PC-3 (cell line): Measurements from ENCODE around the gene PDLIM4. TPM values are rescaled to one million over a fixed set of nuclear protein-coding genes. Genes with fewer than 3 reads are reported as not detected.

Source experiments
- ATAC-seq: fragments of 200-7000 bp; cut with Tn5 transposase; 2 replicates; pipeline ENCODE4 v1.9.1; 2020; ENCODE audit warnings: mild to moderate bottlenecking, moderate library complexity
- BruUV-seq: library from RNA; stranded (reverse); fragments of 400-500 nt; replicated peaks from 2 replicates; lab custom pipeline; 2021; lab: Mats Ljungman, UMichigan
- CTCF ChIA-PET: fragments of 300-600 bp; sonication (Branson Sonifier 250); formaldehyde crosslinking; loops from one replicate; lab custom pipeline; 2022; ENCODE audit warnings: antibody characterized with exemption; lab: Charles Lee
- POLR2A ChIA-PET: fragments of 300-600 bp; sonication (Branson Sonifier 250); formaldehyde crosslinking; loops from one replicate; lab custom pipeline; 2022; ENCODE audit warnings: antibody characterized with exemption; ENCODE audit not compliant: unreplicated experiment; lab: Charles Lee
- DNase-seq: peaks from one replicate; pipeline ENCODE4 v3.0.0-alpha.2; 2015
- H2AFZ ChIP-seq: fragments of 300-600 bp; sonication (generic); 2 replicates; pipeline ENCODE4 v1.6.0; 2016; ENCODE audit warnings: antibody characterized with exemption, low read length
- H3F3A ChIP-seq: fragments of 300-600 bp; sonication (generic); one replicate; pipeline ENCODE4 v1.6.0; 2017; ENCODE audit warnings: antibody characterized with exemption, low read length, control low read depth, mild to moderate bottlenecking; ENCODE audit not compliant: unreplicated experiment
- H3K27ac ChIP-seq: fragments of 300-600 bp; sonication (generic); 2 replicates; pipeline ENCODE4 v1.5.1; 2016; ENCODE audit warnings: mild to moderate bottlenecking, low read length
- H3K27me3 ChIP-seq: fragments of 300-600 bp; sonication (generic); 2 replicates; pipeline ENCODE4 v1.6.1; 2016; ENCODE audit warnings: low read length, mixed read lengths
- H3K36me3 ChIP-seq: fragments of 300-600 bp; sonication (generic); 2 replicates; pipeline ENCODE4 v1.6.1; 2016; ENCODE audit warnings: low read depth, mixed run types, low read length, mixed read lengths
- H3K4me1 ChIP-seq: fragments of 300-600 bp; sonication (generic); 2 replicates; pipeline ENCODE4 v1.5.1; 2016; ENCODE audit warnings: low read length; ENCODE audit not compliant: insufficient read depth
- H3K4me2 ChIP-seq: fragments of 300-600 bp; sonication (generic); 2 replicates; pipeline ENCODE4 v1.6.0; 2016; ENCODE audit warnings: low read length
- H3K4me3 ChIP-seq: fragments of 300-600 bp; sonication (generic); 2 replicates; pipeline ENCODE4 v1.5.1; 2016; ENCODE audit warnings: mild to moderate bottlenecking, low read length, mixed read lengths
- H3K79me2 ChIP-seq: fragments of 300-600 bp; sonication (generic); 2 replicates; pipeline ENCODE4 v1.6.1; 2017; ENCODE audit warnings: low read length, mixed read lengths
- H3K9ac ChIP-seq: fragments of 300-600 bp; sonication (generic); 2 replicates; pipeline ENCODE4 v1.6.0; 2016; ENCODE audit warnings: mild to moderate bottlenecking, low read length
- H3K9me2 ChIP-seq: fragments of 300-600 bp; sonication (generic); replicated peaks from 2 replicates; pipeline ENCODE4 v1.6.1; 2016; ENCODE audit warnings: mixed run types, low read length, mixed read lengths
- H3K9me3 ChIP-seq: fragments of 300-600 bp; sonication (generic); 2 replicates; pipeline ENCODE4 v1.6.1; 2016; ENCODE audit warnings: low read length, mixed read lengths
- H4K20me1 ChIP-seq: fragments of 300-600 bp; sonication (generic); 2 replicates; pipeline ENCODE4 v1.6.1; 2016; ENCODE audit warnings: low read length, mixed read lengths
- CTCF ChIP-seq: fragments of 300-600 bp; sonication (generic); conservative IDR thresholded peaks from 2 replicates; pipeline ENCODE4 v1.5.1; 2017; ENCODE audit warnings: antibody characterized with exemption, low read depth, mild to moderate bottlenecking, low read length
- EZH2 ChIP-seq: fragments of 300-600 bp; sonication (generic); IDR thresholded peaks from one replicate; pipeline ENCODE4 v1.6.1; 2017; ENCODE audit warnings: antibody characterized with exemption, mild to moderate bottlenecking, low read length; ENCODE audit not compliant: unreplicated experiment
- EZH2phosphoT487 ChIP-seq: fragments of 300-600 bp; sonication (generic); IDR thresholded peaks from 2 replicates; pipeline ENCODE4 v1.6.1; 2018; ENCODE audit warnings: mild to moderate bottlenecking, antibody characterized with exemption, low read length, borderline replicate concordance
- intact Hi-C: fragments of 100-400 bp; cut with micrococcal nuclease; formaldehyde crosslinking; loops from 2 replicates; pipeline ENCODE4 v1.9.0; 2023
- total RNA-seq: library from RNA; depleted of rRNA; stranded (reverse); fragments of >200 nt; gene quantifications from 2 replicates; pipeline ENCODE4 v1.2.3, GENCODE V29; 2014

Gene PDLIM4
- total RNA-seq, 1 experiment from 2014 or later, result 27.8 TPM

DNA sequence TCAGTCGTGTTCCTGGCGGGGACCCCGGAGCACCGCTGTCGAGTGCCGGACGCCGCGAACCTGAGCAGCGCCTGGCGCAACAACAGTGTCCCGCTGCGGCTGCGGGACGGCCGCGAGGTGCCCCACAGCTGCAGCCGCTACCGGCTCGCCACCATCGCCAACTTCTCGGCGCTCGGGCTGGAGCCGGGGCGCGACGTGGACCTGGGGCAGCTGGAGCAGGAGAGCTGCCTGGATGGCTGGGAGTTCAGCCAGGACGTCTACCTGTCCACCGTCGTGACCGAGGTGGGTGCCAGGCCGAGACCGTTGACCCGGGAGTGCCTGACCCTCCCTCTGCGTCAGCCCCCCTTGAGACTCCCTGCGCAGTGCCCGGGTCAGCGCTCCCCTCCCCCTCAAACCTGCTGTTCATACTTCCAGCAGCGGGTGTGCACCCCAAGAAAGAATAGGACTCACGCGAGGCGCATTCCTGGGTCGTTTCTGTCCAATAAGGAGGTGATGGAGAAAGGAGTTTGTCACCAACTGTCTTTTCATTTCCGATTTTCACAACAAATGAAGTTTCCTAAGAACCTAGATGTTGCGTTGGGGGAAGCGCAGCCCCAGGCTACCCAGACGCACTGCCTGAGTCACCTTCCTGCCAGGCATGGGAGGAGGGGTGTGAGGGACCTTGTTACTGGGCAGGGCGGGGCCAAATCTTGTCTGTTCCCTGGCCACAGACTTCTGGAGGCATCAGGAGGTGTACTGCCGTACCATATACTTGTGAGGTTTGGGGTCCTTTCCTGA lies 37.4 kb downstream of the PDLIM4 start:
- H3K4me1 ChIP-seq, result peaks cover 19% of the 10 kb centered on the region

GRCh38 chr5:132295505-132296411 lies 38.3 kb downstream of the PDLIM4 start:
- BruUV-seq, result no TSS peak
- H3K9me2 ChIP-seq, result no peaks in the 10 kb centered on the region
- H3K4me3 ChIP-seq, result peak overlapping the region; percentile 97
- no peak overlapping the region for H3K9ac ChIP-seq
- no peaks in the 10 kb centered on the region for H3K9me3 ChIP-seq
- no peaks in the 10 kb centered on the region for H3K36me3 ChIP-seq
- ChIA-PET CTCF (no interaction called here), POLR2A (no interaction called here)
- ATAC-seq (no peak), DNase-seq (no peak)
- peak overlapping the region; percentile 98 for H3K4me2 ChIP-seq
- H3K4me1 ChIP-seq, result peaks cover 22% of the 10 kb centered on the region
- H3K27me3 ChIP-seq, result no peaks in the 10 kb centered on the region
- no peak overlapping the region for H3K27ac ChIP-seq
- no peaks in the 10 kb centered on the region for H4K20me1 ChIP-seq
- peaks cover 50% of the 10 kb centered on the region for H3K79me2 ChIP-seq
- no peaks in the 10 kb centered on the region for H3F3A ChIP-seq
- intact Hi-C loops, result loop anchor here (2.0 to 10.0 kb wide), 3 partner anchors 31 to 199 kb away; partner anchors contain the start of gene IRF1
- TF ChIP-seq EZH2 (no peak), CTCF (no peak), EZH2phosphoT487 (no peak)
- no peak overlapping the region for H2AFZ ChIP-seq

More for the DNA sequence above, 37.4 kb downstream of the PDLIM4 start:
- peak overlapping the region; percentile 90 for H2AFZ ChIP-seq
- intact Hi-C loops, result loop anchor here (2.0 to 10.0 kb wide), 5 partner anchors 30 to 200 kb away; partner anchors contain the start of genes IRF1 and P4HA2
- ChIA-PET CTCF (no interaction called here), POLR2A (interaction anchor here (0.5 to 1.2 kb wide), 3 partner anchors 61 to 236 kb away, joined by 3 to 19 read pairs (median 6); no protein-coding TSS in a partner anchor)
- H3K4me2 ChIP-seq, result peak overlapping the region; percentile 98
- H3K27ac ChIP-seq, result peak overlapping the region; percentile 94
- no peaks in the 10 kb centered on the region for H3K36me3 ChIP-seq
- H3F3A ChIP-seq, result no peaks in the 10 kb centered on the region
- peaks cover 44% of the 10 kb centered on the region for H3K79me2 ChIP-seq
- no peaks in the 10 kb centered on the region for H3K9me3 ChIP-seq
- no peaks in the 10 kb centered on the region for H3K9me2 ChIP-seq
- peak; percentile 82 for DNase-seq
- peak overlapping the region; percentile 97 for H3K4me3 ChIP-seq
- no peaks in the 10 kb centered on the region for H4K20me1 ChIP-seq
- ATAC-seq, result peak; percentile 56
- BruUV-seq, result TSS peak; percentile 29
- peak overlapping the region; percentile 94 for H3K9ac ChIP-seq
- TF ChIP-seq CTCF (no peak), EZH2 (no peak), EZH2phosphoT487 (no peak)
- H3K27me3 ChIP-seq, result no peaks in the 10 kb centered on the region
